ENCODE measurements around the gene DUOXA2.
"Not testable (repeated sequence)": the region's sequence is repeated elsewhere in the genome, so short reads cannot be mapped to it uniquely, and the experiment has no call there.

DUOXA2 gene

GRCh38 chr15:45095661-45096060, 18.5 kb upstream of the DUOXA2 start:
- DNase-seq (ENCODE audit: low read depth) = no peak

GRCh38 chr15:45097466-45097865, 16.7 kb upstream of the DUOXA2 start:
- no peak for DNase-seq (ENCODE audit: low read depth)

- no peak for DNase-seq (ENCODE audit: low read depth)
These were observed 14.5 kb upstream of the DUOXA2 start for GRCh38 chr15:45099549-45100165.

- no peak for DNase-seq (ENCODE audit: low read depth)
These were observed 13.1 kb upstream of the DUOXA2 start for GRCh38 chr15:45100884-45101625.

GRCh38 chr15:45101749-45102148, 12.4 kb upstream of the DUOXA2 start:
- no peak for DNase-seq (ENCODE audit: low read depth)

GRCh38 chr15:45102226-45102625, 11.9 kb upstream of the DUOXA2 start:
- no peak for DNase-seq (ENCODE audit: low read depth)

GRCh38 chr15:45104170-45104569, 10.0 kb upstream of the DUOXA2 start:
- not testable (repeated sequence) for DNase-seq (ENCODE audit: low read depth)

GRCh38 chr15:45105586-45105985, 8.5 kb upstream of the DUOXA2 start:
- DNase-seq (ENCODE audit: low read depth) = no peak

GRCh38 chr15:45106002-45106790, 7.9 kb upstream of the DUOXA2 start:
- DNase-seq (ENCODE audit: low read depth) = no peak

- DNase-seq (ENCODE audit: low read depth) = no peak
These were observed 6.0 kb upstream of the DUOXA2 start for GRCh38 chr15:45107941-45108630.

GRCh38 chr15:45110256-45110820, 3.8 kb upstream of the DUOXA2 start:
- DNase-seq (ENCODE audit: low read depth) = no peak

GRCh38 chr15:45111390-45112142, 2.6 kb upstream of the DUOXA2 start:
- no peak for DNase-seq (ENCODE audit: low read depth)

- no peak for DNase-seq (ENCODE audit: low read depth)
These were observed 2.0 kb upstream of the DUOXA2 start for GRCh38 chr15:45112143-45112590.

- DNase-seq (ENCODE audit: low read depth) = no peak
These were observed 1.3 kb upstream of the DUOXA2 start for GRCh38 chr15:45112591-45113379.

GRCh38 chr15:45113380-45113990, 641 bp upstream of the DUOXA2 start:
- no peak for DNase-seq (ENCODE audit: low read depth)

GRCh38 chr15:45114751-45115085, 592 bp downstream of the DUOXA2 start:
- DNase-seq (ENCODE audit: low read depth) = no peak

GRCh38 chr15:45115312-45115820, 1.2 kb downstream of the DUOXA2 start:
- no peak for DNase-seq (ENCODE audit: low read depth)

- no peak for DNase-seq (ENCODE audit: low read depth)
These were observed 1.9 kb downstream of the DUOXA2 start for GRCh38 chr15:45116006-45116481.

- DNase-seq (ENCODE audit: low read depth) = no peak
These were observed 2.6 kb downstream of the DUOXA2 start for GRCh38 chr15:45116482-45117307.

Data from stromal cell of bone marrow (primary cell).